Epidermal melanocyte (primary cell): ENCODE data around the gene EEFSEC.

ENCODE experiments used
- DNase-seq: peaks from one replicate; pipeline ENCODE4 v3.0.0; 2011; ENCODE audit warnings: low spot score; ENCODE audit not compliant: insufficient read length

EEFSEC gene

GRCh38 chr3:128348805-128349531 is 195.7 kb downstream of the EEFSEC start:
- no peak for DNase-seq

DNA sequence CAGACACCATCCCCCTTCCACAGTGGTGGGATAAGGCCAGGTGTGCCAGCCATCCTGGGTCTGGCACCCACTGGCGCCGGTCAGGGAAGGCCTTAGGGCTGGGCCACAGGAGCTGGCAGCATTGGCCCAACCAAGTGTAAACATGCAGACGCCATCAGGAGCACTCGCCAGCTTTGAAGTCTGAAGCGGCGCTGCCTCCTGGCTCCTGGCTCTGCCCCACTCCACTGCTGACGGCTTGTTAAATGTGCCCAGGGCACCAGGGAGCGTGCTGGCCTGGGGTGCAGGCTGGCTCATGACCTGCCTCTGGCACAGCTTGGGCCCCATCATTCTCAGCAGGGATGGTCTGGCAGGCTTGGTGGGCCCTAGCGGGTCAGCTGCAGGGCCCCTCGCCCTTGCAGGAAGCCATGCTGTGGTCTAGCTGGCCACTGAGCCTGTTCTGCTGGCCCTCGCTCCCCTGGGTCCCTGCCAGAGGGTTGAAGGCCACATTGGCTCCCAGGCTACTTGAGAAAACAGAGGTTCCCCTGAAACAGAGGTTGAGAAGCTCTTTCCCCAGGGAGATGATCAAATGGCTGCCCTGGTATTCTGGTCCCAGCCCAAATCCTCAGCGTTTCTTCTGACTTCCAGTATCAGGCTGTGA is 196.8 kb downstream of the EEFSEC start:
- DNase-seq = no peak

DNA sequence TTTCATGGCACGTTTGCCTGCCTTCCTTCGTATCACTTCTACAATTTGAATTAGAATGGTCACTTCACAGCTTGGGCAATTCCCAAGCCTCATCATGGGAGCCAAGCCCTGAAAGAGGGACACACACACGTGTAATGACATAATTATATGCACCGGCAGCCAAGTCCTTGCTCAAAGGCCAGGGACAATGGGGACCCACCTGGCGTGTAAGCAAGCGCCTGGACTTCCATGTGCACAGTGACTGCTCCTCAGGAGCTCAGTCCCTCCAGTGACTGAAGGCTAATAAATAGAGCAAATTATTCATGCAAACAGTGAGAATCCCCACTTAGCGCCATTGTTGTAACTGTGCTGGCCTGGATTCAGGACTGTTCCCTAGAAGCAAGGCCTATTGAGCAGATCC is 198.3 kb downstream of the EEFSEC start:
- no peak for DNase-seq

DNA sequence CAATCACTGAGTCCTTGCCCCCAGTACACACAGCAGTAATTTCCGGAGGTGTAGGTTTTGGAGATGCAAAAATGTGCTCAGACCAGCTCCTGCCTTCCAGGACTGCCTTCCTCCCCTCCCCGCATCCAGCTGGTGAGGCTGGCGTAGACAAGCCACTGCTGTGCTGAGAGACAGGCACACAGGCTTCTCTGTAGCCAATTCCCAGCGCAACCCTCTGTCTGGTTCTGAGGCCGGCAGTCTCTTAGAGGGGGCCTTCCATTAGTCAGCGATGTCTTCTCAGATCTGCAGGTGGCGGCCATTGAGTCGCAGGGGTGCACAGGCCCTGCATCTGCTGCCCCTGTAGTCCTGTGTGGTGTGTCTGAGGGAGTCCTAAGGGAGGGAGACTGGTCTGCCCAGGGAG is 199.0 kb downstream of the EEFSEC start:
- no peak for DNase-seq

- DNase-seq = no peak
These were observed 200.2 kb downstream of the EEFSEC start for GRCh38 chr3:128353361-128353965.

DNA sequence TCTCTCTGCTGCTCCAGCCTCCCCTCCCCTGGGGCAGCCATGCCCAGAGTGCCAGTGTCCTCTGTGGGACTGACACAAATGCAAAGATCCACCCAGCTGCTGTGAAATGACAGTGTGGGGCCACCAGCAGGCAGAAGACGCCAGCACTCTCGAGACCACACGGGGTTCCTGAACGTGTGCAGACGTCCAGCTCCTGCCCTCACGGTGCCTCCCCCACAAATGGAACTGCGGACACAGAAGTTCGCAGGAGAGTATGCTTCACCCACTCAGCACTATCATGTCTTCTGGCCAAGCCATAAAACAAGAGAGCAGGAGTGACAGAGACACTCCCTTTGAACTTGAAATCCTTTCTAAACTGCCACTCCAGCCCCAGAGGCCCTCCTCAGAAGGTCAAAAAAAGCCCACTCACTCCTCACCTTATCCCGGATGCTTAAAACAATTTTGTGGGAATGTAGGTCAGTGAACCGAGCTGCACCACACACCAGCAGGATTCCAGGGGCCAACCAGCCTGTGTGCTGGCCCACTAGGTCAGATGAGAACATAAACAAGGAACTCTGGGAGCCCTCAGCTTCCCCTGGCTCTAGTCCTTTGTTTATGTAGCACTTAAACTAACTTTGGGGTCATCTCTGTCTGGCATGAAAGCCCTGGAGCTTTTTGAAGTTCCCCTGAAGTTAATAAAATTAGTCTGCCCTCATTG is 200.9 kb downstream of the EEFSEC start:
- no peak for DNase-seq

- DNase-seq = no peak
These were observed 201.7 kb downstream of the EEFSEC start for GRCh38 chr3:128354788-128355542.

DNA sequence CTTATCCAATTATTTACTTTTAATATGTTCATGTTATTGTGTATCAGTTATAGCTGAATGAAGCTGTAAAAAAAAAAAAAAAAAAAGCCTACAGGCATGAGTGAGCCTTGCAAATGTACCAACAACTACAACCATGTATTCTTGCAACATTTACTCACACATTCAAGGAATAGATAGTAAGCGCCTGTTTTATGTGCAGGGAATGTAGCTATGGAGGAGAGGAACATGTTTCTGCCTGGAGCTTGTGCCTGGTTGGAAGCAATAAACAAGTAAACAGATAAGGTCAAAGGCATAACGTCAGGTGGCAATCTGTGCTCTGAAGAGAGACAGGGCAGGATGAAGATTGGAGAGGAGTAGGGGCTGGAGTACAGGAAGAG is 202.2 kb downstream of the EEFSEC start:
- DNase-seq = no peak

DNA sequence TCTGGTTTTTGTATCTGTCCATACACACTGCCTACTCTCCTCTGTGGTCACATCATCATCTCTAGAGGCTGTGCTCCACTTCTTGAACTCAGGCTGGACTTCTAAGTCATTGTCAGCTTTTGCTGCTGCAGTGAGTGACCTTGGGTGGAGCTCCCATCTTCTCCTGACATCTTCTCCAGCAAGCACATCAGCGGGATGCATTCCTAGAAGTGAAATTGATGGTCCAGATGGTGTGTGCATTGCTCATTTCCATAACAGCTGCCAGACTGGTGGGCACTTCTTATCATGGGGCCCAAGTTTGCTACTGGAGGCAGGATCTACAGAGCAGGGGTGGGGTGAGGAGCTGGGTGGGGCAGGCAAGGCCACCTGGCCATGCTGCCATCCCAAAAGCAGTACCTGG is 203.5 kb downstream of the EEFSEC start:
- no peak for DNase-seq

DNA sequence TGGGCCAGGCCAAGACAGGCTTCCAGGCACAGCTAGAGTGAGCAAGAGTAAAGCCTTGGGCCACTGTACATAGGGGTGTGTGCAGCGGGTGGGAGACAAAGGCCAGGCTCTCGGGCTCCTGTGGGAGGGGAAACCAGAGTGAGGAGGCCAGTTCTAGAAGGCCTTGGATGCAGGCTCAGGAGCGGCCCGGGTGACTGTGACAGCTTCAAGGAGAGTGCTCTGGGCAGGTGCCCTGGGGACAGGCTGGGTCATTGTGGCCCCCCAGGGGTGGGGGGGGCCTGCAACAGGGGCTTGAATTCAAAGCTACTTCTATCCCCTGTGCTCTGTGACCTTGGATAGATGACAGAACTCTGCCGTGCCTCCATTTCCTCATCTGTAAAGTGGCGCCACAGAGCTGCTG is 204.3 kb downstream of the EEFSEC start:
- DNase-seq = no peak

- no peak for DNase-seq
These were observed 205.0 kb downstream of the EEFSEC start for GRCh38 chr3:128358156-128358895.

GRCh38 chr3:128359060-128359664 is 205.9 kb downstream of the EEFSEC start:
- DNase-seq = no peak

- no peak for DNase-seq
These were observed 206.8 kb downstream of the EEFSEC start for GRCh38 chr3:128359846-128360642.

DNA sequence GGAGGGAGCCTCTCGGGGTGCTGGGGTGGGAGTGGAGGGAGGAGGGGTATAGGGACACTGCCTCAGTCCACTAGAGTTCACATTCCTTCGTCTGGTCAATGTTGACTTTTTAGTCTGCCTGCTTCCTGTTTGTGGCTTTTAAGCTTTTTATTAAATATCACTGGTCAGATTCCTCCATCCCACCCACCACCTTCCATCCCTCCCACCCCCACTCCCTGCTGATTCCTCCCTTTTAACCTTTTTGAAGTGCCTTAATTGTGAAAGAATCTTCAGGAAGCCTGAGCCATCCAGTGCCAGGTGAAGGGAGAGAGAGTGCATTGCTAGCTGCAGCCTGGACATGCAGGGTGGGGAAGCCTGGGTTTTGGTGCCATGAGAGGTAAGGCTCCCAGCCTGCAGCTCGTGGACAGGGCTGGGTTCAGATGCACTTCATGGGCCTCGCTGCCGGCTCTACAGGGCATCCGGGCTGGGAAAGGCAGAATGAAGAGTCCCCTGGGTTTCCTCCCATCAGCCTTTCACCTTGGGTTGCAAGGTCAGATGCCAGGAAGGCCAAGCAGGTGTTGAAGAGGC is 207.5 kb downstream of the EEFSEC start:
- DNase-seq = no peak

GRCh38 chr3:128362026-128362965 is 209.0 kb downstream of the EEFSEC start:
- no peak for DNase-seq

DNA sequence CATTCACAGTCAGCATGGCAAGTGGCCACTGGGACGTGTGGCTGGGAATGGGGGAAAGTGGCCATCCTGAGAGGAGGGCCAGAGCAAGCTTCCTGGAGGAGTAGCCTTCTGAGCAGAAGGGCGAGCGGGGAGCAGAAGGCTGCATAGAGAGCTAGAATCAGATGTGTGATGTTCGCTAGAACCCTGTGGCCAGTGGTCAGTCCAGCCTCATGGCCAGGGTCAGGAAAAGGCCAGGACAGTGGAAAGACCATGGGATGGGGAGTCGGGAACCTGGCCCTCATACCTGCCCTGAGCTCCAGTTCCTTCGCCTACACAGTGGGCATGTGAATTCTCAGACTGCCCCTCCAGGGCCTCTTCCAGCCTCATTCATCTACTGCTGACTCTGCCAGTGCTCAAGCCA is 211.0 kb downstream of the EEFSEC start:
- DNase-seq = no peak

DNA sequence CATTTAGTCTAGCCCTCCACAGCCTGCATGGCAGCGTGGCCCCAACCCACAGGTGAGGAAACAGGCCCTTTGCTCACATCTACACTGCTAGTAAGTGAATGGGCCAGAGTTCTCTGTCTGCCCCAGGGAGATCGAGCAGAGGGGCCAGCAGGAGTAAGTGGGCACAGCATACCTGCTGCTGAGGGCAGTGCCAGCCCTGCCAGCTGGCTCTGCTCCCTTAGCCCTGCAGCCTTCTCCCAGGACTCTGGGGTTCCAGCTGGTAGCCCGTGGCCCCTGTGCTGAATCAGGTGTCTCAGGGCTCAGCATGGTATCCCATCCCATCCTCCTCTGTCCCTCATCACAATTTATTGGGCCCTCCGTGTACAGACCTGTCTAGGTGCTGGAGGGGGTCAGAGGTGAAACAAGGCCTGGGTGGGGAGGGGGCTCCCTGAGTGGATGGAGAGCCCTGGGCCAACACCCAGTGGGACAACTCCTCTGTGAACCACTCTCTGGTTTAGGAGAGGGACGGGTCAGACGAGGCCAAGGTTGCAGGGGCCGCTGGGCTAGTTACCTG is 211.6 kb downstream of the EEFSEC start:
- DNase-seq = no peak

- no peak for DNase-seq
These were observed 212.9 kb downstream of the EEFSEC start for GRCh38 chr3:128366136-128366535.
